HG02884 (cell line): Measurements from ENCODE around the gene SLC16A5.
"Not testable (repeated sequence)": the region's sequence is repeated elsewhere in the genome, so short reads cannot be mapped to it uniquely, and the experiment has no call there.

Source experiments
- ATAC-seq: cut with Tn5 transposase; IDR thresholded peaks from one replicate; pipeline ENCODE4 v1.9.1; 2021; ENCODE audit warnings: mild to moderate bottlenecking, moderate library complexity; ENCODE audit not compliant: unreplicated experiment

SLC16A5 gene, protein sequence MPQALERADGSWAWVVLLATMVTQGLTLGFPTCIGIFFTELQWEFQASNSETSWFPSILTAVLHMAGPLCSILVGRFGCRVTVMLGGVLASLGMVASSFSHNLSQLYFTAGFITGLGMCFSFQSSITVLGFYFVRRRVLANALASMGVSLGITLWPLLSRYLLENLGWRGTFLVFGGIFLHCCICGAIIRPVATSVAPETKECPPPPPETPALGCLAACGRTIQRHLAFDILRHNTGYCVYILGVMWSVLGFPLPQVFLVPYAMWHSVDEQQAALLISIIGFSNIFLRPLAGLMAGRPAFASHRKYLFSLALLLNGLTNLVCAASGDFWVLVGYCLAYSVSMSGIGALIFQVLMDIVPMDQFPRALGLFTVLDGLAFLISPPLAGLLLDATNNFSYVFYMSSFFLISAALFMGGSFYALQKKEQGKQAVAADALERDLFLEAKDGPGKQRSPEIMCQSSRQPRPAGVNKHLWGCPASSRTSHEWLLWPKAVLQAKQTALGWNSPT

DNA sequence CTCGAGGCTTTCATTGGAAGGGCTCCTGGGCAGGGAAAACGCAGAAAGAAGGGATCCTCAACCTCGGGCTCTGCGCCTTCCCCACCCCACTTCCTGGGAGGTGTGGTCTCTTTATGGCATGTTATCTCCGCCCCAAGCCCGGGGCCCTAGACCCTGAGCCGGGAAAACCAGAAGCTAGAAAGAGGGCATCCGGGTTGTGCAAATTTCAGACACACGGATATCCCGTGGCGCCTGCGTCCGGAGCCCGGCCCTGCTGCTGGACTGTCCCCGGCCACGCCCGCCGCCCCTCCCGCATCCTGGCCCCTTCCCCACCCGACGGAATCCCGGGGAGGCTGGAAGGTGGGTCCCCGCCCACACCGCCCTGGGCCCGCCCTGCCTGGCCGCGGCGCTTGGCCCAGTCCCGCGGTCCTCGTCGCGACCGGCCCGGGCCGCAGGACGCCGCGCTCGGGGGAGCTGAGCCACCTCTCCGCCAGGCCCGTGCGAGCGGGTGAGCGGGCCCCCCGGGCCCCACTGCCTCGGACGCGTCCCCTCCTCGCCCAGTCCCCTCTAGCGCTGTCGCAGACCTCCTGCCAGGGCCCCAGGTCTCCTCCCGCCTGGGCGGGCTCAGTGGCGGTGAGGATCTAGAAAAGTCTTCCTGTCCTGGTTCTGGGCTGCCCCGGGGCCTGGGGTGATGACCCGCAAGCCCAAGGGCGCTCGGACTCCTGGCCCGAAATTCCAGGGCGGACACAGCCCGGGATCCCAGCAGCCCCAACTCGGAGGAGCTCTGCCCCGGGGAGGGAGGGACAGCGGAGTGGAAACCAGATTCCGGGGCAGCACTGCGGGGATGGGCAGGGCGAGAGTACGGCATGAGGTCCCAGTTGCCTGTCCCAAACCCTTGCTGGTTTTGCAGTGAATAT, at the start of gene SLC16A5:
Gene SLC16A5 (plus strand): TSS at position 397 of the 896 bp plus-strand sequence. CDS start 5,683 bp downstream, outside the sequence.
- ATAC-seq: no peak

DNA sequence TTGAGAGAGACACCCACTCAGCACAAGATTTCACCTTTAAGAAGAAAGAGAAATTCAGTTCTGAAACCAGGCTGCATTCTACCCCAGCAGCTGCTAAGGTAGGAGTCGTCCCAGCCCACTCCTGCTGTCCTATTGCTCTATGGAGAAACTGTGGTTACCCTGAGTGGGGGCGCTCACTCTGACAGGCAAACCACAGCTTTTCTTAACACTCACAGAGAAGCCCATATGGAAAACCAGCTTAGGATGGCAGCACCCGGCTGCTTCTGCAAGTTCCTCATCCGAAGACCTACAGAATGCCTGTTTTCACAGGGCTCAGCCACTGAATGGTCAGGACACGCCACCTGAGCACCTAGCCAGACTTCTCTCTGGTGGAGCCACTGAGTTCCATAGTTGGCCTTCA, 48.5 kb upstream of the SLC16A5 start:
- ATAC-seq: no peak

DNA sequence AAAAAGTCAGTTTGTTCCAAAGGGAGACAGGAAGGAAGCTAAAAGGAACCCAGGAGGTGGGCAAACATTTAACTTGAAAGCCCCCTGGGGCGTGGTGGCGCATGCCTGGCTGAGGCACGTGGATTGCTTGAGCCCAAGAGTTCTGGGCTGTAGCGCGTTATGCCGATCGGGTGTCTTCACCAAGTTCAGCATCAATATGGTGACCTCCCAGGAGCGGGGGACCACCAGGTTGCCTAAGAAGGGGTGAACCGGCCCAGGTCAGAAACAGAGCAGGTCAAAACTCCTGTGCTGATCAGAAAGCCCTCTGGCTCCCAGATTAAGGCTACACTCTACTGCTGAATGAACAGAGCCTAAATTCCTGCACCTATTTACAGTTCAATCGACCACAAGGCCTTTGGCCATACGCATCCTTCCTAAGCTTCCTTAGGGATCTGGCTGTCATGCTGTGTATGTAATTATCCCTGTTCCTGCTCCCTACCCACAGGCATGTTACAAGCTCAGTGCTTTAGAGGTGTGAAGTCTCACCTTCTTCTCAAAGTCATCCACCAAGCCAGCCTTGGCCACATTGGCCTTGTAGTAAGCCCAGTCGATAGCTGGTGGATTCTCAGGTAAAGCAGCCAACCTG, 46.0 kb upstream of the SLC16A5 start:
- no peak for ATAC-seq

DNA sequence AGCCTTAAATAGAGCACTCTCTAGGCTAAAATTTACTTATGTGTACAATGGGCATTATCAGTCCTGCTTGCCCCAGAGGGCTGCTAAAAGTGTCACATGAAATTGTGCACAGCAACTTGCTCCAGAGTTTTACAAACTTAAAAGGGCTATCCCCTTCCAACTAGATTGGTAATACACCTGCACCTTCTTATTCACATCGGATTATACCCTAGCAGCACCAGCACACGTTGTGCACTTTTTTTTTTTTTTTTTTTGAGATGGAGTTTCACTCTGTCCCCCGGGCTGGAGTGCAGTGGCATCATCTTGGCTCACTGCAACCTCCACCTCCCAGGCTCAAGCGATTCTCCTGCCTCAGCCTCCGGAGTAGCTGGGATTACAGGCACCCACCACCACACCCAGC, 44.0 kb upstream of the SLC16A5 start:
- ATAC-seq: not testable (repeated sequence)

DNA sequence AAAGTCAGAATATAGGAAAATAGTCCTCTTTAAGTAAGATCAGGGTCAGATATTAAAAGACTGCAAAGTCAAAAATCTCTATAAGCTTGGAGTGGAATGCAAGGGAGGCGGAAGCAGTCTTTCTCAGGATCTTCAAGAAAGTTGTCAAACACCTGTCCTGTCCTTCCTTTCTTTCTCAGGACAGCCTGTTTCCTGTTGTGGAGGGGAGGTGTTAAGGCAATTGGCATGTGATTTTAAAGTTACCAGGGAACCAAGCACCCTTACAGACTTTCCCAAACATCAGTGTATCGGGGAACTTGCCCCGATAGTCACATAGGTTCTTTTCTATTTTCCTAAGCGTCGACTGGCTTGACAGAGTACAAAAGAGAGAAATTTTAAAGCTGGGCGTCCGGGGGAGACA, 43.0 kb upstream of the SLC16A5 start:
- ATAC-seq: no peak

DNA sequence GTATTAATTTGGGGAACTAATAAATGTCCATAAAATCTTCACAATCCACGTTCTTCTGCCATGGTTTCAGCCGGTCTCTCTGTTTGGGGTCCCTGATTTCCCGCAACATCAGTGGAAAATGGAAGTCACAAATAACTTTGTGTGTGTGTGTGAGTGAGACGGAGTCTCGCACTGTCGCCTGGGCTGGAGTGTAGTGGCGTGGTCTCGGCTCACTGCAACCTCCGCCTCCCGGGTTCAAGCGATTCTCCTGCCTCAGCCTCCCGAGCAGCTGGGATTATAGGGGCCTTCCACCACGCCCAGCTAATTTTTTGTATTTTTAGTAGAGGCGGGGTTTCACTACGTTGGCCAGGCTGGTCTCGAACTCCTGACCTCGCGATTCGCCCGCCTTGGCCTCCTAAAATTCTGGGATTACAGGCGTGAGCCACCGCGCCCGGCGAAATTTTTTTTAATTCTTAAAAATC, 41.8 kb upstream of the SLC16A5 start:
- not testable (repeated sequence) for ATAC-seq

DNA sequence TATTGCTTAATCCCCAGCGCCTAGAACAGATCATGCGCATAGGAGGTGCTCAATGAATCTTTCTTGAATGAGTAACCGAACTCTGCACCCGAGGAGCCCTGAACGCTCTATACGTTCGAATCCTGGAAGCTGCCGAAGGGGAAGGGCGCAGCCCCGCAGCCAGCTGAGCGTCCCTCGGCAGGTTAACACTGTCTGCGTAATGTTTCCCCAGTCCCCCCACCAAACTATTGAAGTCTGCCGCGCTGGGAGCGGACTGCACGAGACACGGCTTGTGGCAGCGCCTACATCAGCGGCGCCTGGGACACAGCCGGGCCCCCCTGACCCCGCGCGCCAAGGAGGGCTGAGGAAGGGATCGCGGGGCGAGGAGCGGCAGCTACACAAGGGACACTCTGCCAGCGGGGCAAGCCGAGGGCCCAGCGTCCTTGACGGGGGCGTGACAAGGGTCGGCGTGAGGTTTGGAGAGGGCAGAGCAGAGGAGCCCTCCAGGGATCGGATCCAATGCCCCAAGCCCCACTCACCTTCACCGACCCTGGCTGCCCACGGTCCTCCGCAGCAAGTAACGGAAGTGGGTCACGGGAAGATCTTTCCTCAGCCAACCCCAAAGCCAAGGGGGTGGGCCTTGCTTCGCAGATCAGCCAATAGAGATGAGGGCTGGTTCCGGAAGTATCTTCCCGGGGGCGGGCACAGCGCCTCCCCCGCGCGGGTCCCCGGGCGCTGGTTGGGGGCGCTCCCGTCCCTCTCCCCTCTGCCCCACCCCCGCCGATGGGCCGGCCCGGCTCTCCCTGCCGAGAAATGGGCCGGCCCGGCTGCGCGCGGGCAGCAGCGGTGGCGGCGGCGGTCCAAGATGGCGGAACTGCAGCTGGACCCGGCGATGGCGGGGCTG, 41.1 kb upstream of the SLC16A5 start, which contains the start of the genes ATP5PD and KCTD2:
Gene ATP5PD (minus strand): TSS at position 563 of the 883 bp plus-strand sequence. CDS start 4,319 bp downstream, outside the sequence.
Gene KCTD2 (plus strand): TSS at position 819 of the 883 bp plus-strand sequence. CDS start 26 bp downstream, at position 845.
- ATAC-seq: peak; percentile 96

DNA sequence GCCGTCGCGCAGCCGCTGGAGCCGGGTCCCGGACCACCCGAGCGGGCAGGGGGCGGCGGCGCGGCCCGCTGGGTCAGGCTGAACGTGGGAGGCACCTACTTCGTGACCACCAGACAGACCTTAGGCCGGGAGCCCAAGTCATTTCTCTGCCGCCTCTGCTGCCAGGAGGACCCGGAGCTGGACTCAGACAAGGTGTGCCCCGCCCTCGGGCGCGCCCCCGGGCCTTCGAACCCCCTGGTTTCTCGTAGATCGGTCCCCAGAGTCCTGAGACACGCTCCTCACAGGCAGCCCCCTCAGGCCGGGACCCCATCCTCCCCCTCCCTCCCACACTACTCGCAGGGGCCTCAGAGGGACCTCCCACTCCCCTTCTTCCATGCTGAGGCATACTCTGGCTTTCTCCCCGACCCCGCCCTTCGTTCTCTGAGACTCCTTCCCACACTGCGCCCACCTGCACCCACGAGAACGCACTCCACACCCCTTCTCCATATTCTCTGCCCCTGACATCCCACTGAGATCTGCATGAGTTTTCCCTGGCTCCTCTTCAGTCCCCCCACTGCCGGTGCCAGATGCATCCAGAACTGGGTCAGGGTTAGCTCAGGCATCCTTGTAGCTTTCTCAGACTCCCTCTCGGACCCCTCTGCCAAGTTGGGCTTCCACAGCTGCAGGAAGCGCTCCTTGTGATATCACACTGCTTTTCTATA, 40.2 kb upstream of the SLC16A5 start:
- no peak for ATAC-seq

DNA sequence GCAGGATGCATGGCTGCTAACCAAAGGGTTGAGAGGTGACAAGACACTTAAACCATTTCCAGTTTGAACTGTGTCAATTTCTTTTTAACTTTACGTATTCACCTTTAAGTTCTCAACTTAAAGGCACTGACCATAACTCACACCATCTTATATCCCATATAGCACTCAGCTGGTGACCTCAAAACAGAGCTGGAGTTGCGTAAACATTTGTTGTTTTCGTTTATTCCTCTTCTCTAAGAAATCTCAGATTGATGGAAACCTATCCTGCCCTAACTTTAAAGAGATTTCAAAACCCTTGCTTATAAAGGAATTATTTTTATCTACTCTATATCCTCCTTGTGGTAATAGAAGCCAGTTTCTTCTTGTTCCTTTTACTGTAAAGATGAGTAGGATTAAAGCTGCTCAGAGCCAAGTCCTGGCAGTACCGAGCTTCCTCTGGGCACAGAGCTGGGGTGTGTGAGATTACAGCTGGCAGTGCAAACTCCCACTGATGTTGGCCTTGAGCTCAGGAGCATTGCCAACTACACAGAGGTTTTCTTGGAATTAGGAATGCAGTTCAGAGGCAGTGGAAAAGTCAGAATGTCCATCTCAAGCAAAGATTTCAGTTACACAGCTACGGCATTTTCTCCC, 39.4 kb upstream of the SLC16A5 start:
- no peak for ATAC-seq

DNA sequence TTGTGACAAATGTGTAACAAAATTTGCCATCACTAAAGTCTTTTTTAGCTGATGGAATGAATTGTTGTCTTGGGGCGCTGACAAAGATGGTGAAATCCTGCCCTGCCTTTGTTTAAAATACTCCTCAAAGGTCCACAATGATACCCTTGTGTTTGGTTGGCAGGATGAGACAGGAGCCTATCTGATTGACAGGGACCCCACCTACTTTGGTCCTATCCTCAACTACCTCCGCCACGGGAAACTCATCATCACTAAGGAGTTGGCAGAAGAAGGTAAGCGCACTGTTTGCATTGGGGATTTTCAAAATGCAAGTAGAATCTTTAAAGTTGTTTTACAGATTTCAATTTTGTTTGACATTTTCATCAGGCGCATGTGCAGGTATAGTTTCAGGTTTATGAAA, 38.7 kb upstream of the SLC16A5 start:
- no peak for ATAC-seq

DNA sequence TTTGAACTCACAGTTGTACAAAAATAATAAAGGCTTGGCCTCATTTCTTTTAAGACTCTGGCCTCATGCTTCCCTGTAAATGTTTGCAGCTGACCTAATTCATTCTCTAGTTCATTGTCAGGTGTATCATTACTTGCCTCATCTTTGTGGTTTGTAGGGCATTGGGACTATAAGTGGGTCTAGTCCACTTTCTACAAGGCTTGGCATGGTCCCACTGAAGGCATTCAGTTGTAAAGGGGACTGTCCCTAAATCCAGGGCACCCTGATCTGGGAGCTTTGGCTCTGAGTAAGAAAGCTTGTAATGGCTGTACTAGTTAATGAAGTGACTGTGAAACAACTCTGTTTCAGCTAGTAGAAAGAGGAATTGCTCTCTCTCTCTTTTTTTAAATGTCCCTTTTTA, 38.0 kb upstream of the SLC16A5 start:
- no peak for ATAC-seq

DNA sequence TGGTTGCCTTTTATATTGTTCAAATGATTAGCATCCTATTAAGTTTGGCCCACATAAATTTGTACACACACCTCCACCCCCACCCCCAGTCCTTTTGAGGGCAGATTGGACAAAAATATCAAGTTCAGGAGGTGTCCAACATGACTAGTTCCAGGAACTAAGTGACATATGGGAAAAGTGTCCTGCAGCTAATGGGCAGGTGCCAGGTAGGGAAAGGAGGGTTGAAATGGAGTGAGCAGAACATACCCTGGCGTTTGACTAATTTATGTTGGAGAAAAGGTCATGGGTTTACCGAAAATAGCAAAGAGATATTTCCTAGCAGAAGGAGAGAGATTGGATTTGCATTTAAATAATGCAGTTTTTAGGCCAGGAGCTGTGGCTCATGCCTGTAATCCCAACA, 35.8 kb upstream of the SLC16A5 start:
- ATAC-seq: no peak

DNA sequence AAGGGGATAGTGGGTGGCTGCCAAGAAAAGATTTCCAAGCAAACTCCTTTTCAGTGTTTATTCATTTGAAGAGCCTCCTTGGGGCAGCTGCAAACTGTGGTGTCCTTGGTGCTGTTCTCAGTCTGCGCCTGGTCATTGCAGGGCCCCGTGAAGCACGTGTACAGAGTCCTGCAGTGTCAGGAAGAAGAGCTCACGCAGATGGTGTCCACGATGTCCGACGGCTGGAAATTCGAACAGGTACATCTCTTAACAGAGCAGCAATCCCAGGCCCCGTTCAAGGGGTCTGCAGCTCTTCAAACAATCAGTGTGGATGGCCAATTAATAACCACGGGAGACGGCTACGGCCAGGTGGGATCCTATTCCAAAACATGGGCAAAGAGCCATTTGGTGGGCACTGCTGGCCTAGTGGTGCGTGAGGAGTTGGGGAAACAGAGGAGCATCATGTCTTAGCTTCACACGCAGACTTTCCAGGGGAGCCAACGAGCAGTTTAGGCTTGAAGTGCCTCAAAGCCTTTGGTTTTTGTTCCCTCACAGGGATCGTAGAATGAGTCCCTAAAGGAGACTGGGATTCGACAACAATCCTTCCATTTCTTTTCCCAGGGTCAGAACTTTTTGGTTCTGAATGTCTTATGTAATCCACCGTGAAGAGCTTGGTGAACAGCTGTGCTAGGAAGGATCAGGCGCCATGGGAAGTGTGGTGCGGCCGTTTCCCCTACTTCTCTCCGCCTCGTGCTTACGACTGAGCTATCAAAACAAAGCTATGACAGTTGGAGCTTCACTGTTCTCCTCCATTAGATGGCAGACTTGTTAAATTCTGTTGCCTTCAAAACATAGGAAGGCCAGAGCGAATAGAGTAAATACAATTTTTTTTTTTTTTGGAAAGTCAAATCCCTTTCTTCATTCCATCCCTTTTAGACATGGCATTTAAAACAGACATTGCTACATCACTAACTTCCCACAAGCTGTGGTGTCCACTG, 28.1 kb upstream of the SLC16A5 start:
- ATAC-seq: no peak

DNA sequence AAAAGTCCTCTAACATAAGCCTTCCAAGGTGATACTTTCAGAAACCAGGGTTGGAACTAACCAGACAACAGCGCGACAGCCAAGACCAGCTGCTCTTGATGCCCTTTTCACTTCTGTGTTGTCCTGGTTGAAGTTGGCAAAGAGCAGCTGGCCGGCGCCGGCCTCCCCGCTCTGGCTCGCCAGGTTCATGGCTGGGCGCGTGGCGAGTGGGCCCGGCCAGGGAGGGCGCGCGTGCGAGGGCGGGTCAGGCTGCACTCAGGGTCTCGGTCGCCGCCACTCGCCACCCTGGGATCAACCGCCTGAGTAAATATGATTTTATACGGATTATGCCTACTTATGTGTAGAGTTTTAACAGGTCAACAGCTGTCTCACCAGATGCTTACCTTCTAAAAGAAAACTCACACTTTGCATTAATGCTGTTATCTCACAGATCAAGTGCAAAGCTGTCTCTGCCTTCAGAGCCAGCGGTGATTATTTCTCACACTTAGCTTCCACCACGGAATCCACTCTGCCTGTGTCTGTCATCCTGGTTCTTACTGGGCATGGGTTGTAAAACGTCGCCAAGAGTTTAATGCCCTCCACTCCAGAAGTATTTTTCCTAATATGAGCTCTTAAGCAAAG, 27.2 kb upstream of the SLC16A5 start:
- ATAC-seq: no peak

DNA sequence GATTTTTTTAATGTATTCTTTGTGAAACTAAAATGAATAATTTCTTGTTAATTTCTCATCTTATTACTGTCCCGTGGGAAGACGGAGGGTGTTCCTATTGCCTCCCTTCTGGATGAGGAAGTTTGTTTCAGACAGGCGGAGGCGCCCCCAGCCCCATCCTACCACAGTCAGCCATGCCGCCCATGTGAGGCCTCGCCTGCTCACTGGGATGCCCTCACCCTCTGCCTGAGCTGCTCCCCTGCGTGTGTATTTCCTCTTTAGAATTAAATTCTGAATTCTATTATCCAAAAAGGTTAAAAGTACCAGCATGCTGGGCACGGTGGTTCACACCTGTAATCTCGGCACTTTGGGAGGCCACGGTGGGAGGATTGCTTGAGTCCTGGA, 26.7 kb upstream of the SLC16A5 start:
- ATAC-seq: no peak

DNA sequence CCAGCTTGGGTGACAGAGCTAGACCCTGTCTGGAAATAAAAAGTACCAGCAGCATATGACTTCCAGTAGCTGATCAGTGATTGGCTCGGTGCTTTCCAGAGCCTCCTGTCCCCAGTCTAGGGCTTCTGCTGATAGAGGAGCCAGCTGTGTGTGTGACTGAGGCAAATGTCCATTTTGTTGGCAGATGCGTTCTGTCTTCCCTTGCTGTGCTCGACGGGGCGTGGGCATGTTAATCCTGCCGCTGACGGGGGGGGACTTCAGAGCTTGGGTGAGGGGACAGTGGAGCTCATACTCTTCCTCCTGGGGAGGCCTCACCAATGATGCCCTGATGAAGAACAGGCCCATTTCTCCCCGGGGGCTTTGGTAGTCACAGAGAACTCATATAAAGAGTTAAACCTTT, 26.1 kb upstream of the SLC16A5 start:
- no peak for ATAC-seq

DNA sequence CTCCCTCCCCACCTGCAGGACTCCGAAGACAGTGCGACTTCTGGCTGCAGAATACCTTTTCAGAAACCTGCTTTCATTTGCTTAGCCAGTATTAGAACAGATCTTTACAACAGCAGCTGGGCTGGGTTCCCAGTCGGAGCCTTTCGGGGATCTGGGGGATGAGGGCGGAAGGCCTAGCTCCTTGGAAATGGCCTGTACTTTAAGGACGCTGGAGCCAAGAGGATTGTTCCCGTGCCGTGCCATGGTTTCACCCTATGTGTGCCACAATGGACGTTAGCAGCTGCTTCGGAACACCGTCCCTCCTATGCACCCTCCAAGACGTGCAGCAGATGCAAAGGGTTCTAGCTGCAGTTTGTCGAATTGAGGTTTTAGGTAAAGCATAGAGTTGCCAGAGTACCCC, 24.6 kb upstream of the SLC16A5 start:
- no peak for ATAC-seq
